CD4-positive, CD25-positive, alpha-beta regulatory T cell (primary cell): ENCODE results near the gene MAPKAP1. TPM values are rescaled to one million over a fixed set of nuclear protein-coding genes. Genes with fewer than 3 reads are reported as not detected.

Experiments used
- ATAC-seq, 2 donors: fragments of 150-1000 bp; cut with Tn5 transposase; one replicate each; pipeline ENCODE4 v1.10.0; 2021; ENCODE audit warnings: low read depth in 2 of 2, moderate number of reproducible peaks in 2 of 2, moderate library complexity in 1 of 2
- DNase-seq, 3 donors: peaks; one replicate each; pipeline versions ENCODE4 v3.0.0 to v3.0.0-alpha.2; 2012 to 2022; ENCODE audit warnings: mixed read lengths in 1 of 3
- H3K27ac ChIP-seq: one replicate; pipeline ENCODE4 v1.7.0; 2013; ENCODE audit warnings: mild to moderate bottlenecking, low read length; ENCODE audit not compliant: insufficient read depth, poor library complexity, severe bottlenecking
- H3K27me3 ChIP-seq: one replicate; pipeline ENCODE4 v1.7.0; 2013; ENCODE audit warnings: low read length; ENCODE audit not compliant: control insufficient read depth, insufficient read depth
- H3K36me3 ChIP-seq: one replicate; pipeline ENCODE4 v1.7.0; 2013; ENCODE audit warnings: mild to moderate bottlenecking, low read length, moderate library complexity; ENCODE audit not compliant: control insufficient read depth, insufficient read depth
- H3K4me1 ChIP-seq: 2 replicates; pipeline ENCODE4 v1.7.0; 2013; ENCODE audit warnings: mild to moderate bottlenecking, low read length; ENCODE audit not compliant: insufficient read depth, control insufficient read depth, poor library complexity, severe bottlenecking
- H3K4me3 ChIP-seq: one replicate; pipeline ENCODE4 v1.7.0; 2013; ENCODE audit warnings: low read depth, mild to moderate bottlenecking, low read length, moderate library complexity
- H3K9me3 ChIP-seq, 2 experiments: 1 replicate in 1 of 2; 2 replicates in 1 of 2; pipeline ENCODE4 v1.7.0; 2013; ENCODE audit warnings: low read length in 2 of 2, mild to moderate bottlenecking in 1 of 2, moderate library complexity in 1 of 2; ENCODE audit not compliant: control insufficient read depth in 2 of 2
- H3K27ac Mint-ChIP-seq, 3 donors: one replicate each; pipeline ENCODE4 v1.8.0; 2020 to 2022; ENCODE audit warnings: mild to moderate bottlenecking in 3 of 3, mixed read lengths in 3 of 3, moderate library complexity in 2 of 3
- H3K27me3 Mint-ChIP-seq: one replicate; pipeline ENCODE4 v1.8.0; 2022; ENCODE audit warnings: mild to moderate bottlenecking, mixed read lengths
- H3K36me3 Mint-ChIP-seq: one replicate; pipeline ENCODE4 v1.8.0; 2020; ENCODE audit warnings: mixed read lengths
- H3K4me1 Mint-ChIP-seq, 4 donors: one replicate each; pipeline ENCODE4 v1.8.0; 2020 to 2022; ENCODE audit warnings: mixed read lengths in 4 of 4, mild to moderate bottlenecking in 1 of 4
- H3K4me3 Mint-ChIP-seq, 4 donors: one replicate each; pipeline ENCODE4 v1.8.0; 2020 to 2022; ENCODE audit warnings: mild to moderate bottlenecking in 4 of 4, mixed read lengths in 4 of 4, moderate library complexity in 3 of 4
- H3K9me3 Mint-ChIP-seq, 7 donors: one replicate each; pipeline ENCODE4 v1.8.0; 2020 to 2022; ENCODE audit warnings: mixed read lengths in 7 of 7, mild to moderate bottlenecking in 3 of 7, moderate library complexity in 2 of 7
- polyA plus RNA-seq, 4 donors: library from polyadenylated mRNA; unstranded; fragments of 300-500 nt; fragmentation: Illumina TruSeq; gene quantifications; one replicate each; pipeline ENCODE4 v1.2.3, GENCODE V29; 2021
- total RNA-seq: library from RNA; stranded (reverse); gene quantifications from one replicate; pipeline ENCODE4 v1.2.3, GENCODE V29; 2022

MAPKAP1 gene
- total and polyA plus RNA-seq, 5 donors from 2014 or later, result 40.8 to 53.2 (median 47.3) TPM

DNA sequence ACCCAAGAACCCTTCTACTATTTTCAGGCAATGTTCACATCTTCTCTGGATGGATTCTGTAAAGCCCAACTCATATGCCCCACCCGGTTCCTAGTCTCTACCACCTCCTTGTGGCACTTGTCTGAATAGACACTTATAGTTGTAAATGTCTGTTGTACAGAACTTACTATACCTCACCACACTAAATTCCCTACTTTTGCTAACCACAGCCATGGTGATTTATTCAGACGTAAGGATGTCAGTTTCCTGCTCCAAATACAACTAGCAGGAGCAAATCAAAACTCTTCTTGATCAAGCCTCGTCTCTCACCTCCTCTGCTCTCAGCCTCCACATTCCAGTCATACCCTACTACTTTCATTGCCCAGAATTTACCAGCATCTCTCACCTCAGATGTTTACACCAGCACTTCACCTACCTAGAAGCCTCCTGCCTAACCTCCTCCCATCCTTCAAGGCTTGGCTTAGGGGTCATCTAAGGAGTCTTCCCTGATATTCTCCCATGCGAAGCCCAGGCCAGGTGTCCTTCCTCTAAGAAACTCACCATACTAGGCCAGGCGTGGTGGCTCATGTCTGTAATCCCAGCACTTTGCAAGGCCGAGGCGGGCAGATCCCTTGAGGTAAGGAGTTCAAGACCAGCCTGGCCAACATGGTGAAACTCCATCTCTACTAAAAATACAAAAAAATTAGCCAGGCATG lies 75.5 kb downstream of the MAPKAP1 start:
- H3K36me3 ChIP-seq, result peaks cover 2% of the 10 kb centered on the region
- H3K27me3 Mint-ChIP-seq, result no peaks in the 10 kb centered on the region
- H3K27ac ChIP-seq, result no peak overlapping the region
- DNase-seq, result peak in 2 of 3 donors; percentile 22 to 51
- H3K9me3 Mint-ChIP-seq, result no peaks in the 10 kb centered on the region
- no peak overlapping the region for H3K4me3 Mint-ChIP-seq
- H3K36me3 Mint-ChIP-seq, result peaks cover 10% of the 10 kb centered on the region
- H3K9me3 ChIP-seq, result no peaks in the 10 kb centered on the region
- no peak overlapping the region for H3K4me3 ChIP-seq
- peak overlapping the region in 2 of 3 donors; percentile 9 to 58 for H3K27ac Mint-ChIP-seq
- peak in 1 of 2 donors; percentile 17 for ATAC-seq
- peaks cover 7% of the 10 kb centered on the region for H3K4me1 ChIP-seq
- no peaks in the 10 kb centered on the region for H3K27me3 ChIP-seq
- H3K4me1 Mint-ChIP-seq, result peaks cover 39 to 76% (median 55%) of the 10 kb centered on the region in 4 donors

DNA sequence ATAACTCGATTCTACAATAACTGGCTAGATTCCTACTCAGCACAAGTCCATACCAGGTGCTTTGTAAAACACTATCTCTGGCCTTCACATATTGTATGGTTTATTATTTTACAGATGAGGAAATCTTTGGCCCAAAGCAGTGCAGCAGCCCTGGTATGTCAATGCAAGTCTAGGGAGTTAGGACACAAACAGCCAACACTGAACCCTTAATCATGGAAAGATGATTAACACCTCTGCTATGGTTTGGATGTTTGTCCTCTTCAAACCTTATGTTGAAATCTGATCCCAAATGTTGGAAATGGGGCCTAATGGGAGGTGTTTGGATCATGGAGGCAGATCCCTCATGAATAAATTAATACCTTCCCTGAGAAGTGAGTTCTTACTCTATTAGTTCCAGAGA lies 76.6 kb downstream of the MAPKAP1 start:
- H3K27me3 ChIP-seq, result no peaks in the 10 kb centered on the region
- Mint-ChIP-seq H3K9me3 (no peaks in the 10 kb centered on the region), H3K36me3 (peaks cover 10% of the 10 kb centered on the region), H3K27ac (no peak overlapping the region), H3K4me1 (peaks cover 34 to 67% (median 48%) of the 10 kb centered on the region in 4 donors), H3K4me3 (no peak overlapping the region), H3K27me3 (no peaks in the 10 kb centered on the region)
- peaks cover 7% of the 10 kb centered on the region for H3K4me1 ChIP-seq
- no peak overlapping the region for H3K27ac ChIP-seq
- no peaks in the 10 kb centered on the region for H3K36me3 ChIP-seq
- DNase-seq (no peak), ATAC-seq (no peak)
- no peaks in the 10 kb centered on the region for H3K9me3 ChIP-seq
- H3K4me3 ChIP-seq, result no peak overlapping the region

DNA sequence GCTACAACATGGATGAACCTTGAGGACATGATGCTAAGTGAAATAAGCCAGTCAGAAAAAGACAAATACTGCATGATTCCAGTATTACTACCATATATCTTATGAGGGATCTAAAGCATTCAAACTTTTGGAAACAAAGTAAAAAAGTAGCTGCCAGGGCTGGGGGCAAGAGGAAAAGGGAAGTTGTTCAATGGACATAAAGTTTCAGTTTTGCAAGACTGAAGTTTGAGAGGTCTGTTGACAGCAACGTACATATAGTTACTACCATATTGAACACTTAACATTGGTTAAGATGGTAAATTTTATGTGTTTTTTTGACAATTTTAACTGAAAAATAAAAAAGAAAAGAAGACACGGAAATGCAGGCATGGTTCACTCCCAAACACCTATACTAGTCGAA lies 77.6 kb downstream of the MAPKAP1 start:
- Histone ChIP-seq H3K27me3 (no peaks in the 10 kb centered on the region), H3K4me1 (peaks cover 7% of the 10 kb centered on the region), H3K36me3 (no peaks in the 10 kb centered on the region), H3K9me3 (no peaks in the 10 kb centered on the region), H3K4me3 (no peak overlapping the region), H3K27ac (no peak overlapping the region)
- Mint-ChIP-seq H3K27ac (no peak overlapping the region), H3K36me3 (peaks cover 8% of the 10 kb centered on the region), H3K27me3 (no peaks in the 10 kb centered on the region), H3K4me3 (no peak overlapping the region), H3K9me3 (no peaks in the 10 kb centered on the region), H3K4me1 (peaks cover 29 to 57% (median 40%) of the 10 kb centered on the region in 4 donors)
- ATAC-seq, result no peak
- no peak for DNase-seq

DNA sequence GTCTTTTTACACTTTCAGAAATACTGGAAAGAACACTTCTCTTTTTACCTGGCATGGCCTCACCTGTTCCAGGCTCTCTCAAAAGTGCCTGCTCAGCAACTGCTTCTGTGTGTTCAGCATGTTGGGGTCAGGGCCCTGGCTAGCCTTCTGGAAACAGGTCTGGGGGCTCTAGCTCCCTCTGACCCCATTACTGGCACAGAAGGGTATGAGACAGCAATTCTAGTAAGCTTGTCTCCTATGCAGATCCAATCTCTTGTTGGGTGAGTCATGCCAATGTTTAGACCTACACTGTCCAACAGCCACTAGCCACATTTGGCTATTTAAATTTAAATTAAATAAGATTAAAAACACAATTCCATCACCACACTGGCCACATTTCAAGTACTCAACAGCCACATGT lies 80.8 kb downstream of the MAPKAP1 start:
- Mint-ChIP-seq H3K9me3 (no peaks in the 10 kb centered on the region), H3K36me3 (peaks cover 7% of the 10 kb centered on the region), H3K4me3 (no peak overlapping the region), H3K27ac (no peak overlapping the region), H3K27me3 (no peaks in the 10 kb centered on the region), H3K4me1 (peaks cover 17 to 39% (median 23%) of the 10 kb centered on the region in 4 donors)
- Histone ChIP-seq H3K9me3 (no peaks in the 10 kb centered on the region), H3K36me3 (no peaks in the 10 kb centered on the region), H3K27me3 (no peaks in the 10 kb centered on the region), H3K4me1 (no peaks in the 10 kb centered on the region), H3K27ac (no peak overlapping the region), H3K4me3 (no peak overlapping the region)
- ATAC-seq, result no peak
- no peak for DNase-seq

DNA sequence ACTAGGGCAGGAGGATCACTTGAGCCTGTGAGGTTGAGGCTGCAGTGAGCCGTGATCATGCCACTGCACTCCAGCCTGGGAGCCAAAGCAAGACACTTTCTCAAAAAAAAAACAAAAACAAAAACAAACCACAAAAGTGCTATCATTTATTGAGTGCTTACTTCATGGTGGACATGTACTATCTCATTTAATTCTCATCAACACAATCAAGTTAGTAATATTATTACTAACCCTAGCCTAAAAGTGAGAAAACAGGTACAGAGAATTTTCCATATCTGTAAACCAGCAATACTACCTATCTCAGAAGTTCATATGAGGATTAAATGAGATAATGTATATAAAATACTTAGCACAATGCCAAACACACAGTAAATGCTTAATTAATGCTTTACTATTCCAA lies 85.8 kb downstream of the MAPKAP1 start:
- no peaks in the 10 kb centered on the region for H3K27me3 Mint-ChIP-seq
- H3K36me3 Mint-ChIP-seq, result peaks cover 4% of the 10 kb centered on the region
- Histone ChIP-seq H3K27ac (no peak overlapping the region), H3K9me3 (no peaks in the 10 kb centered on the region), H3K4me1 (no peaks in the 10 kb centered on the region), H3K27me3 (no peaks in the 10 kb centered on the region), H3K4me3 (no peak overlapping the region), H3K36me3 (no peaks in the 10 kb centered on the region)
- H3K27ac Mint-ChIP-seq, result no peak overlapping the region
- H3K4me1 Mint-ChIP-seq, result peaks cover 2 to 21% (median 17%) of the 10 kb centered on the region in 4 donors
- H3K9me3 Mint-ChIP-seq, result no peaks in the 10 kb centered on the region
- DNase-seq, result no peak
- ATAC-seq, result no peak
- no peak overlapping the region for H3K4me3 Mint-ChIP-seq

DNA sequence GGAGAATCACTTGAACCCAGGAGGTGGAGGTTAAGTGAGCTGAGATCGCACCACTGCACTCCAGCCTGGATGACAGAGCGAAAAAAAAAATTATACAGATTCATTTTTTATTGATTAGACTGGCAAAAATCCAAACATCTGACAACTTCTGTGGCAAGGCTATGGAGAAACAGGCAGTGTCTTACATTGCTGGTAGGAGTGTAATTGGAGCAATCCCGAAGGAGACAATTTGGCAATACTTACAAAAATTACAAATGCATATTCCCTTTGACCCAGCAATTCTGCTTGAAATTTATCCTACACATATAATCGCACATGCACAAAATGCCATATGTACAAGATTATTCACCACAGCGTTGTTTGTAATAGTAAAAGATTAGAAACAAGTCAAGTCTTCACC lies 86.8 kb downstream of the MAPKAP1 start:
- H3K36me3 ChIP-seq, result no peaks in the 10 kb centered on the region
- no peaks in the 10 kb centered on the region for H3K27me3 ChIP-seq
- H3K4me3 ChIP-seq, result no peak overlapping the region
- H3K4me1 Mint-ChIP-seq, result peaks cover 4 to 23% (median 13%) of the 10 kb centered on the region in 4 donors
- no peak overlapping the region for H3K27ac ChIP-seq
- ATAC-seq (no peak), DNase-seq (no peak)
- no peaks in the 10 kb centered on the region for H3K4me1 ChIP-seq
- H3K9me3 Mint-ChIP-seq, result no peaks in the 10 kb centered on the region
- no peak overlapping the region for H3K27ac Mint-ChIP-seq
- no peaks in the 10 kb centered on the region for H3K27me3 Mint-ChIP-seq
- H3K9me3 ChIP-seq, result no peaks in the 10 kb centered on the region
- H3K36me3 Mint-ChIP-seq, result peaks cover 4% of the 10 kb centered on the region
- H3K4me3 Mint-ChIP-seq, result no peak overlapping the region

DNA sequence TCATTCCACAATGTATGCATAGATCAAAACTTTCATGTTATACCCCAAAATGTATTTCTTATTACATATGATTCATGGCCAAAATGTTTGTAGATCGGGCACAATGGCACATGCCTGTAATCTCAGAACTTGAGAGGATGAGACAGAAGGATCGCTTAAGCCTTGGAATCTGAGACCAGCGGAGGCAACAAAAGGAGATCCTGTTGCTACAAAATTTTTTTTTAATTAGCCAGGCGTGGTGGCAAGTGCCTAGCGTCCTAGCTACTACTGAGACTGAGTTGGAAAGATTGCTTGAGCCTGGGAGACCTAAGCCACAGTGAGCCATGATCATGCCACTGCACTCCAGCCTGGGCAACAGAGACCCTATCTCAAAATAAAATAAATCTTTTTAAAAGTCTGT lies 89.9 kb downstream of the MAPKAP1 start:
- H3K4me1 Mint-ChIP-seq, result peaks cover 12 to 33% (median 18%) of the 10 kb centered on the region in 4 donors
- H3K9me3 ChIP-seq, result no peaks in the 10 kb centered on the region
- no peaks in the 10 kb centered on the region for H3K36me3 ChIP-seq
- no peak overlapping the region for H3K27ac Mint-ChIP-seq
- DNase-seq, result no peak
- no peaks in the 10 kb centered on the region for H3K4me1 ChIP-seq
- no peak overlapping the region for H3K4me3 Mint-ChIP-seq
- no peak overlapping the region for H3K4me3 ChIP-seq
- ATAC-seq, result no peak
- H3K36me3 Mint-ChIP-seq, result peaks cover 3% of the 10 kb centered on the region
- H3K27me3 ChIP-seq, result no peaks in the 10 kb centered on the region
- no peak overlapping the region for H3K27ac ChIP-seq
- no peaks in the 10 kb centered on the region for H3K27me3 Mint-ChIP-seq
- no peaks in the 10 kb centered on the region for H3K9me3 Mint-ChIP-seq

DNA sequence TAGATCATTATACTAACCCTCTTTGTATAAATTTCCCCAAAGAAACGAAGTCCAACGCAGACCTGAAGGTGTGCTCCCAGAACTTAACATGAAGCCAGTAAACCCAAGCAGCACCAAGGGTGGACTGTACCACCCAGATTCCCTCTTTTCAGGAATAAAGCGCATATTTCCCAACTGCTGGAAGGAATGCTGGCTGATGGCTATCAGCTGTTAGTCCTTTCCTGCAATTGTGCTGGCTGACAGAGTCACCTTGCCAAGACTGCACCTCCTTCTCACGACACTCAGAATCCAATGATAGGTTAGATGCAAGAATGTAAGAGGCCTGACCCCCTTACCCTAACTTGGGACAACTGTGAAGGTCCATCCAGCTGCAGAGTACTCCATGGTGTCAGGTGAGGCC lies 93.9 kb downstream of the MAPKAP1 start:
- H3K36me3 ChIP-seq, result no peaks in the 10 kb centered on the region
- Mint-ChIP-seq H3K27me3 (no peaks in the 10 kb centered on the region), H3K36me3 (no peaks in the 10 kb centered on the region), H3K27ac (peak overlapping the region in 1 of 3 donors; percentile 62), H3K4me3 (no peak overlapping the region), H3K9me3 (no peaks in the 10 kb centered on the region), H3K4me1 (peaks cover 6 to 53% (median 29%) of the 10 kb centered on the region in 4 donors)
- no peaks in the 10 kb centered on the region for H3K27me3 ChIP-seq
- ATAC-seq (no peak), DNase-seq (no peak)
- no peaks in the 10 kb centered on the region for H3K9me3 ChIP-seq
- H3K27ac ChIP-seq, result no peak overlapping the region
- no peaks in the 10 kb centered on the region for H3K4me1 ChIP-seq
- H3K4me3 ChIP-seq, result no peak overlapping the region
